COLO829 (cell line): ENCODE measurements around the gene UNC5A.

ENCODE experiments used
- DNase-seq: peaks from one replicate; pipeline ENCODE4 v3.0.0; 2012; ENCODE audit warnings: low spot score

UNC5A gene

GRCh38 chr5:176879663-176880361 lies 69.5 kb downstream of the UNC5A start:
- DNase-seq: no peak

- no peak for DNase-seq
These were observed 70.1 kb downstream of the UNC5A start for GRCh38 chr5:176880366-176881020.

GRCh38 chr5:176881021-176881749 lies 70.8 kb downstream of the UNC5A start:
- DNase-seq: no peak

GRCh38 chr5:176881816-176882566 lies 71.6 kb downstream of the UNC5A start:
- no peak for DNase-seq

- no peak for DNase-seq
These were observed 72.2 kb downstream of the UNC5A start for GRCh38 chr5:176882567-176882903.

GRCh38 chr5:176883700-176884570 lies 73.6 kb downstream of the UNC5A start:
- DNase-seq: no peak

GRCh38 chr5:176884571-176884890 lies 74.2 kb downstream of the UNC5A start:
- no peak for DNase-seq

- no peak for DNase-seq
These were observed 76.2 kb downstream of the UNC5A start for GRCh38 chr5:176886336-176887251.

GRCh38 chr5:176887252-176887849 lies 77.0 kb downstream of the UNC5A start:
- DNase-seq: no peak

- DNase-seq: no peak
These were observed 77.9 kb downstream of the UNC5A start for GRCh38 chr5:176888016-176888864.

GRCh38 chr5:176888865-176889165 lies 78.5 kb downstream of the UNC5A start:
- no peak for DNase-seq

GRCh38 chr5:176889321-176890280 lies 79.2 kb downstream of the UNC5A start:
- no peak for DNase-seq

- DNase-seq: no peak
These were observed 80.3 kb downstream of the UNC5A start for GRCh38 chr5:176890455-176891330.

GRCh38 chr5:176891331-176891958 lies 81.1 kb downstream of the UNC5A start:
- no peak for DNase-seq

GRCh38 chr5:176892663-176893062 lies 82.3 kb downstream of the UNC5A start:
- DNase-seq: no peak

GRCh38 chr5:176894298-176894697 lies 83.9 kb downstream of the UNC5A start:
- no peak for DNase-seq

- DNase-seq: no peak
These were observed 85.5 kb downstream of the UNC5A start for GRCh38 chr5:176895831-176896230.
